Effector memory CD4-positive, alpha-beta T cell (primary cell): ENCODE measurements around the gene NFIB.

ENCODE experiments used
- DNase-seq, 3 donors: peaks; one replicate each; pipeline ENCODE4 v3.0.0-alpha.2; 2020
- H3K27ac ChIP-seq: 2 replicates; pipeline ENCODE4 v1.7.0; 2013; ENCODE audit warnings: mild to moderate bottlenecking, low read length, moderate library complexity; ENCODE audit not compliant: insufficient read depth, poor library complexity, severe bottlenecking
- H3K27me3 ChIP-seq: replicated peaks from 2 replicates; pipeline ENCODE4 v1.7.0; 2013; ENCODE audit warnings: mild to moderate bottlenecking, low read length; ENCODE audit not compliant: insufficient read depth, control insufficient read depth, poor library complexity, severe bottlenecking
- H3K36me3 ChIP-seq: 2 replicates; pipeline ENCODE4 v1.7.0; 2013; ENCODE audit warnings: mild to moderate bottlenecking, low read length, moderate library complexity; ENCODE audit not compliant: control insufficient read depth, insufficient read depth
- H3K4me1 ChIP-seq: 2 replicates; pipeline ENCODE4 v1.7.0; 2013; ENCODE audit warnings: low read length, mild to moderate bottlenecking; ENCODE audit not compliant: control insufficient read depth, insufficient read depth, poor library complexity, severe bottlenecking
- H3K4me3 ChIP-seq: 2 replicates; pipeline ENCODE4 v1.7.0; 2013; ENCODE audit warnings: low read length, low read depth, mild to moderate bottlenecking; ENCODE audit not compliant: insufficient read depth, poor library complexity, severe bottlenecking
- H3K9me3 ChIP-seq: 2 replicates; pipeline ENCODE4 v1.7.0; 2013; ENCODE audit warnings: mild to moderate bottlenecking, low read length, moderate library complexity; ENCODE audit not compliant: control insufficient read depth

NFIB gene

DNA sequence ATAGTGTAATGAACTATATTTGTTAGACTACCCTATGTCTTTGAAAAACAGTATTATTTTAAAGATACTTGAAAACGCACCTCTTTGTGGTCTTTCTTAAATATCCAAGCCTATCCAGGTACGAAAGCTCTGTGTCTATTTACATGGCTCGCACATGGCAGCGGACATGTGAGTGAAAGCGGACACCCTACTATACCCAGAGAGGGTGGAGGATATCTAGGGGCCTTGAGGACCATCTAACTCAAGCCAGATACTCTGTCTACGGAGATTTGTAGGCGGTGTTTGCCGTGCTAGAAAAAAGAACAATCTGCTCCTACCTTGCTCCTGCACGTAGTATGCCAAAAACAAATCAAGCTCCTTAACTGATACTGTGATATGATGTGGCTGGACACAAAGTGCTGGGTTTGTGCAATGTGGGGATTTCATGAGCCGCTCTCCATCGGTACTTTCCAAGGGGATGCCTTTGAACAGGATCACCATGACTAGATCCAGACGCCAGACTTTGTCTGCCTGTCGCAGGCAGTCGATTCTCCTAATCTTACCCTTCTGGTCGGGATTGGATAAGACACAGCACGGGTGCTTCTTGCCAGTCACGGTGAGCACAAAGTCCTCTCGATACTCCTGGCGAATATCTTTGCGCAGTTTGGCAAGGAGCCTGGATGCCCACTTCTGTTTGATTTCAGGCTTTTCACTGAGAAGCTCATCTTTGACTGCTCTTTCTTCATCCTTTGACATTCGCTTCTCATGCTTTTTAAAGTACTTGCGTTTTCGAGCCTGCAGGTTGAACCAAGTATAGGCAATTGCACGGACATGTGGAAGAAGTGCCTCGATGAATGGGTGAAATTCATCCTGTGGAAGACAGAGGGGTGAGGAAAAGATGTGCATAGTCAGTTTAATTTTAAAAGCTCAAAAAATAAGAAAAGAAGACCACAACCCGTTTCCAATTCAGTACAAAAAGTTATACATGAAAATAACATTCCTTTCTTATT lies 7.0 kb downstream of the NFIB start:
- Histone ChIP-seq H3K27me3 (peaks cover 18% of the 10 kb centered on the region), H3K36me3 (no peaks in the 10 kb centered on the region), H3K27ac (no peak overlapping the region), H3K9me3 (no peaks in the 10 kb centered on the region), H3K4me1 (no peaks in the 10 kb centered on the region), H3K4me3 (no peak overlapping the region)
- no peak for DNase-seq

GRCh38 chr9:14306188-14306587 lies 7.8 kb downstream of the NFIB start:
- no peak overlapping the region for H3K4me3 ChIP-seq
- H3K27me3 ChIP-seq = peaks cover 16% of the 10 kb centered on the region
- no peaks in the 10 kb centered on the region for H3K36me3 ChIP-seq
- H3K4me1 ChIP-seq = no peaks in the 10 kb centered on the region
- H3K9me3 ChIP-seq = no peaks in the 10 kb centered on the region
- no peak for DNase-seq
- no peak overlapping the region for H3K27ac ChIP-seq

GRCh38 chr9:14304259-14304658 lies 9.7 kb downstream of the NFIB start:
- Histone ChIP-seq H3K4me1 (no peaks in the 10 kb centered on the region), H3K27me3 (peaks cover 7% of the 10 kb centered on the region), H3K4me3 (no peak overlapping the region), H3K27ac (no peak overlapping the region), H3K9me3 (no peaks in the 10 kb centered on the region), H3K36me3 (no peaks in the 10 kb centered on the region)
- no peak for DNase-seq

- DNase-seq = no peak
- no peaks in the 10 kb centered on the region for H3K4me1 ChIP-seq
- H3K4me3 ChIP-seq = no peak overlapping the region
- no peaks in the 10 kb centered on the region for H3K9me3 ChIP-seq
- H3K27me3 ChIP-seq = peaks cover 7% of the 10 kb centered on the region
- H3K36me3 ChIP-seq = no peaks in the 10 kb centered on the region
- H3K27ac ChIP-seq = no peak overlapping the region
These were observed 10.4 kb downstream of the NFIB start for GRCh38 chr9:14303521-14303920.

GRCh38 chr9:14303100-14303499 lies 10.8 kb downstream of the NFIB start:
- Histone ChIP-seq H3K36me3 (no peaks in the 10 kb centered on the region), H3K4me3 (no peak overlapping the region), H3K27me3 (peaks cover 7% of the 10 kb centered on the region), H3K27ac (no peak overlapping the region), H3K9me3 (no peaks in the 10 kb centered on the region), H3K4me1 (no peaks in the 10 kb centered on the region)
- DNase-seq = no peak

DNA sequence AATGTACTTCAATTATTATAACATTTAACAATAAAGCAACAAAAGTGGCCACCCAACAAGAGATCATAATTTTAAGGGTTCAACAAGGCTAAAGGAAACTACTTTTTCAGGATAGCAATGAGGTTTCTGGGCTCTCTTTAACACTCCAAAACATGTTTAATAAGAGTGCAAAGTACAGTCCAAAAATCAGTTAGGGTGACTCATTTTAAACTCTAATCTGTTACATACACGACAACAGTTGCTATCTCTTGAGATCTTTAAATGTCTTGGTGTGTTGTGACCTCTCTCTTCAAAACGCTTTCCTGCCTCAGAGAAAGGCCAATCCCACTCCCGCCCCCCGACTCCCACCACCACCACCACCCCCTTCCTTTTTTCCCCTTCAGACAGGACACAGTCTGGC lies 11.5 kb downstream of the NFIB start:
- H3K27me3 ChIP-seq = peaks cover 7% of the 10 kb centered on the region
- DNase-seq = no peak
- no peaks in the 10 kb centered on the region for H3K9me3 ChIP-seq
- H3K36me3 ChIP-seq = no peaks in the 10 kb centered on the region
- H3K27ac ChIP-seq = no peak overlapping the region
- no peak overlapping the region for H3K4me3 ChIP-seq
- H3K4me1 ChIP-seq = no peaks in the 10 kb centered on the region

GRCh38 chr9:14301583-14302021 lies 12.3 kb downstream of the NFIB start:
- no peaks in the 10 kb centered on the region for H3K9me3 ChIP-seq
- H3K4me3 ChIP-seq = no peak overlapping the region
- DNase-seq = no peak
- H3K4me1 ChIP-seq = no peaks in the 10 kb centered on the region
- H3K27me3 ChIP-seq = peaks cover 7% of the 10 kb centered on the region
- no peak overlapping the region for H3K27ac ChIP-seq
- H3K36me3 ChIP-seq = no peaks in the 10 kb centered on the region

- DNase-seq = no peak
- no peak overlapping the region for H3K4me3 ChIP-seq
- no peaks in the 10 kb centered on the region for H3K36me3 ChIP-seq
- H3K9me3 ChIP-seq = no peaks in the 10 kb centered on the region
- H3K27me3 ChIP-seq = peaks cover 7% of the 10 kb centered on the region
- no peaks in the 10 kb centered on the region for H3K4me1 ChIP-seq
- H3K27ac ChIP-seq = no peak overlapping the region
These were observed 12.9 kb downstream of the NFIB start for GRCh38 chr9:14301006-14301405.

DNA sequence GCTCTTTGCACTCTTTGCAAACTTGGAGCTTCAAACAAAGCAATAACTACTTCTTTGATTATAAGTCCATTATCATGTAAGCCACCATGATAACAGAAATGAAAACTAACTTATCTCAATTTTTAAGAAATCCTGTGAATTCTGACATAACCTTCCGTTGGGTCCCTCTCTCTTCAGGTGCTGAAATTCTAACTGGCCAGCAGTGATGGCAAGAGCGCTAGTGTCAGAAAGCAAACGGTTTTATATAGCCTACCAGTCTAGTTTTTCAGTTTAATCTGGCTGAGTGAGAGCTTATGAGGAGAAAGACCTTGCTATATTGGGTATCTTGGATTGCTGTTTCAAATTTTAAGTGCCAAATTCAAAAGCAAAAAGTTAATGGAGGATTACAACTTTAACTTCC lies 13.4 kb downstream of the NFIB start:
- no peak overlapping the region for H3K27ac ChIP-seq
- H3K9me3 ChIP-seq = no peaks in the 10 kb centered on the region
- H3K4me1 ChIP-seq = no peaks in the 10 kb centered on the region
- no peak overlapping the region for H3K4me3 ChIP-seq
- no peak for DNase-seq
- peaks cover 7% of the 10 kb centered on the region for H3K27me3 ChIP-seq
- no peaks in the 10 kb centered on the region for H3K36me3 ChIP-seq

GRCh38 chr9:14300040-14300439 lies 13.9 kb downstream of the NFIB start:
- peaks cover 7% of the 10 kb centered on the region for H3K27me3 ChIP-seq
- no peaks in the 10 kb centered on the region for H3K9me3 ChIP-seq
- no peak for DNase-seq
- H3K27ac ChIP-seq = no peak overlapping the region
- H3K36me3 ChIP-seq = no peaks in the 10 kb centered on the region
- H3K4me3 ChIP-seq = no peak overlapping the region
- no peaks in the 10 kb centered on the region for H3K4me1 ChIP-seq
